GM13976 (cell line): ENCODE data around the gene CSNK1G2.

Experiments
- DNase-seq: peaks from one replicate; pipeline ENCODE4 v3.0.0; 2012; ENCODE audit warnings: low spot score
- in situ Hi-C: fragments of 300-500 bp; cut with MboI; formaldehyde crosslinking; loops from one replicate; pipeline ENCODE4 v1.12.0; 2022; ENCODE audit warnings: low sequenced_read_pairs, mixed read lengths, inconsistent platforms; ENCODE audit not compliant: unreplicated experiment
- TF ChIP-seq, protein P1 (sequence below): IDR thresholded peaks from 2 replicates; pipeline ENCODE4 v1.5.1; 2012; ENCODE audit warnings: borderline replicate concordance, mild to moderate bottlenecking; ENCODE audit not compliant: insufficient read depth; ENCODE audit errors: extremely low read depth, missing control alignments, control extremely low read depth

The CSNK1G2 gene

DNA sequence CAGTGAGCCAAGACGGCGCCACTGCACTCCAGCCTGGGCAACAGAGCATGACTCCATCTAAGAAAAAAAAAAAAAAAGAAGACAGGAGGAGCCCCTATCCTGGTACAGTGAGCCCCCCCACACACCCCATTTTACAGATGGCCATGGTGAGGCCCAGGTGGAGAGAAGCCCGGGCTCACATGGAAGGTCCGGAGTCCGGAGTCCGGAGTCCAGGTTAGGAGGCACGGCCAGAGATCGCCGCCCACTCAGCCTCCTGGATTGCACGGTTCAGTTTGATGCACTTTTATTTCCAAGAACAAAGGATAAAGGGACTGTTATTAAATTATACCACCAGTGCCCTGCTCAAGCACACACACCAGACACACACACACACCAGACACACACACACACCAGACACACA is 85.8 kb downstream of the CSNK1G2 start:
- TF ChIP-seq, protein P1, sequence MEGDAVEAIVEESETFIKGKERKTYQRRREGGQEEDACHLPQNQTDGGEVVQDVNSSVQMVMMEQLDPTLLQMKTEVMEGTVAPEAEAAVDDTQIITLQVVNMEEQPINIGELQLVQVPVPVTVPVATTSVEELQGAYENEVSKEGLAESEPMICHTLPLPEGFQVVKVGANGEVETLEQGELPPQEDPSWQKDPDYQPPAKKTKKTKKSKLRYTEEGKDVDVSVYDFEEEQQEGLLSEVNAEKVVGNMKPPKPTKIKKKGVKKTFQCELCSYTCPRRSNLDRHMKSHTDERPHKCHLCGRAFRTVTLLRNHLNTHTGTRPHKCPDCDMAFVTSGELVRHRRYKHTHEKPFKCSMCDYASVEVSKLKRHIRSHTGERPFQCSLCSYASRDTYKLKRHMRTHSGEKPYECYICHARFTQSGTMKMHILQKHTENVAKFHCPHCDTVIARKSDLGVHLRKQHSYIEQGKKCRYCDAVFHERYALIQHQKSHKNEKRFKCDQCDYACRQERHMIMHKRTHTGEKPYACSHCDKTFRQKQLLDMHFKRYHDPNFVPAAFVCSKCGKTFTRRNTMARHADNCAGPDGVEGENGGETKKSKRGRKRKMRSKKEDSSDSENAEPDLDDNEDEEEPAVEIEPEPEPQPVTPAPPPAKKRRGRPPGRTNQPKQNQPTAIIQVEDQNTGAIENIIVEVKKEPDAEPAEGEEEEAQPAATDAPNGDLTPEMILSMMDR = no peak
- in situ Hi-C loops = no loop called here
- DNase-seq = no peak

DNA sequence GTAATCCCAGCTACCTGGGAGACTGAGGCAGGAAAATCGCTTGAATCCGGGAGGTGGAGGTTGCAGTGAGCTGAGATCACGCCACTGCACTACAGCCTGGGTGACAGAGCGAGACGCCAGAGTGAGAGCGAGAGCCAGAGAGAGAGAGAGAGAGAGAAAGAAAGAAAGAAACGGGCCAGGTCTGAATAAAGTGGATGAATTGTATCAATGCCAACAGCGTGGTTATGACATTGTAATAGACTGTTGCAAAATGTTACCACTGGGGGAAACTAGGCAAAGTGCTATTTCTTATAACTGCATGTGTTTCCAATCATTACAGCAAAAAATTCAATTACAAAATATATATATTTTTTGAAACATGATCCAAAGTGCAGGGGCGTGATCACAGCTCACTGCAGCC is 86.4 kb downstream of the CSNK1G2 start:
- DNase-seq = no peak
- in situ Hi-C loops = no loop called here
- TF ChIP-seq, protein P1 = no peak
